A549 (cell line): ENCODE results near the gene COPG1. TPM values are rescaled to one million over a fixed set of nuclear protein-coding genes. Genes with fewer than 3 reads are reported as not detected.
"Not testable (repeated sequence)": the region's sequence is repeated elsewhere in the genome, so short reads cannot be mapped to it uniquely, and the experiment has no call there.

Experiments used
- ATAC-seq, 2 experiments: fragments of 200-7000 bp in 1 of 2; fragments of >200 bp in 1 of 2; cut with Nextera tagmentation in 1 of 2; cut with Tn5 transposase in 1 of 2; 3 replicates each; pipeline versions ENCODE4 v1.8.0 to v1.9.1; 2018 to 2020; ENCODE audit warnings: mild to moderate bottlenecking in 1 of 2, moderate library complexity in 1 of 2
- CTCF ChIA-PET: fragments of 300-600 bp; sonication (Branson Sonifier 250); formaldehyde crosslinking; extraction: SDS; loops from one replicate; lab custom pipeline; 2021; ENCODE audit warnings: antibody characterized with exemption, inconsistent platforms; lab: Yijun Ruan, JAX
- POLR2A ChIA-PET: fragments of 350-600 bp; formaldehyde crosslinking; extraction: SDS; loops from one replicate; lab custom pipeline; 2021; ENCODE audit warnings: antibody characterized with exemption, inconsistent platforms; lab: Yijun Ruan, JAX
- DNase-seq, 2 experiments: peaks; one replicate each; pipeline versions ENCODE4 v3.0.0 to v3.0.0-alpha.2; 2011 to 2016; ENCODE audit warnings: low read depth in 1 of 2, low spot score in 1 of 2
- FAIRE-seq: peaks from 2 replicates; lab custom pipeline; 2011; peaks lifted over from hg19 to GRCh38; lab: Jason Lieb, UNC
- H3K27ac ChIP-seq, 2 experiments: fragments of >200 bp; sonication (Bioruptor Twin); formaldehyde crosslinking; 3 replicates each; pipeline ENCODE4 v1.5.1; 2016 to 2017
- H3K4me1 ChIP-seq: fragments of >200 bp; sonication (Bioruptor Twin); formaldehyde crosslinking; 3 replicates; pipeline ENCODE4 v1.6.1; 2016
- H3K4me2 ChIP-seq: fragments of >200 bp; sonication (Bioruptor Twin); formaldehyde crosslinking; 3 replicates; pipeline ENCODE4 v1.6.1; 2016
- H3K4me3 ChIP-seq: fragments of >200 bp; sonication (Bioruptor Twin); formaldehyde crosslinking; 3 replicates; pipeline ENCODE4 v1.5.1; 2016
- H3K9me3 ChIP-seq: fragments of >200 bp; sonication (Bioruptor Twin); formaldehyde crosslinking; 3 replicates; pipeline ENCODE4 v1.6.1; 2016
- BCL3 ChIP-seq: fragments of >200 bp; sonication (Bioruptor Twin); formaldehyde crosslinking; IDR thresholded peaks from 3 replicates; pipeline ENCODE4 v1.6.1; 2016
- CTCF ChIP-seq: fragments of >200 bp; sonication (Bioruptor Twin); formaldehyde crosslinking; IDR thresholded peaks from 3 replicates; pipeline ENCODE4 v1.5.1; 2016
- EHF ChIP-seq: fragments of 250-450 bp; sonication (Bioruptor Pico); IDR thresholded peaks from 2 replicates; pipeline ENCODE4 v1.5.0; 2020; ENCODE audit warnings: mild to moderate bottlenecking
- FOSL2 ChIP-seq, 2 experiments: fragments of 450-650 bp in 1 of 2; fragments of >200 bp in 1 of 2; sonication (Bioruptor Twin) in 1 of 2; formaldehyde crosslinking; IDR thresholded peaks; 2 replicates each; pipeline versions ENCODE4 v1.5.0 to v1.6.1; 2016 to 2020; ENCODE audit warnings: mild to moderate bottlenecking in 1 of 2, moderate library complexity in 1 of 2
- HDAC2 ChIP-seq: fragments of 200-600 bp; sonication (generic); IDR thresholded peaks from 2 replicates; pipeline ENCODE4 v1.6.1; 2016
- HES2 ChIP-seq: fragments of >200 bp; sonication (Bioruptor Twin); formaldehyde crosslinking; IDR thresholded peaks from 2 replicates; pipeline ENCODE4 v1.6.1; 2016
- HEYL ChIP-seq: fragments of 250-450 bp; sonication (Bioruptor Pico); IDR thresholded peaks from 2 replicates; pipeline ENCODE4 v1.8.0; 2021; ENCODE audit warnings: mild to moderate bottlenecking, moderate library complexity
- JUNB ChIP-seq: fragments of >200 bp; sonication (Bioruptor Twin); formaldehyde crosslinking; IDR thresholded peaks from 2 replicates; pipeline ENCODE4 v1.6.1; 2016
- MAX ChIP-seq: IDR thresholded peaks from 2 replicates; pipeline ENCODE4 v1.6.1; 2012
- NFE2L2 ChIP-seq: fragments of 150-350 bp; conservative IDR thresholded peaks from 2 replicates; pipeline ENCODE4 v1.6.1; 2014; ENCODE audit warnings: low read length
- NPAS2 ChIP-seq: fragments of 250-450 bp; sonication (Bioruptor Pico); IDR thresholded peaks from 2 replicates; pipeline ENCODE4 v1.8.0; 2022; ENCODE audit warnings: mild to moderate bottlenecking, moderate library complexity, borderline replicate concordance
- NR3C1 ChIP-seq: fragments of >200 bp; sonication (Bioruptor Twin); formaldehyde crosslinking; IDR thresholded peaks from 3 replicates; pipeline ENCODE4 v1.6.1; 2017
- POLR2A ChIP-seq: IDR thresholded peaks from 2 replicates; pipeline ENCODE4 v1.6.1; 2012; ENCODE audit warnings: mild to moderate bottlenecking, low read length
- RAD21 ChIP-seq, 2 experiments: fragments of >200 bp in 1 of 2; sonication (Bioruptor Twin) in 1 of 2; formaldehyde crosslinking in 1 of 2; IDR thresholded peaks in 1 of 2; conservative IDR thresholded peaks in 1 of 2; 2 replicates in 1 of 2; 3 replicates in 1 of 2; pipeline ENCODE4 v1.6.1; 2012 to 2018; ENCODE audit warnings: inconsistent platforms in 1 of 2
- RARB ChIP-seq: fragments of 250-450 bp; sonication (Bioruptor Pico); IDR thresholded peaks from 2 replicates; pipeline ENCODE4 v1.8.0; 2021; ENCODE audit warnings: mild to moderate bottlenecking, moderate library complexity
- RCOR1 ChIP-seq: fragments of 150-350 bp; IDR thresholded peaks from 2 replicates; pipeline ENCODE4 v1.6.1; 2014; ENCODE audit warnings: antibody characterized with exemption, low read length, low read depth
- SMC3 ChIP-seq: fragments of >200 bp; sonication (Bioruptor Twin); formaldehyde crosslinking; IDR thresholded peaks from 3 replicates; pipeline ENCODE4 v1.6.1; 2018; ENCODE audit warnings: inconsistent platforms
- SREBF2 ChIP-seq: fragments of 450-650 bp; IDR thresholded peaks from 2 replicates; pipeline ENCODE4 v1.6.1; 2014; ENCODE audit warnings: mild to moderate bottlenecking, moderate library complexity
- TFCP2L1 ChIP-seq: fragments of 250-450 bp; sonication (Bioruptor Pico); IDR thresholded peaks from 2 replicates; pipeline ENCODE4 v1.5.0; 2021; ENCODE audit warnings: mild to moderate bottlenecking
- USF2 ChIP-seq: fragments of 450-650 bp; IDR thresholded peaks from 2 replicates; pipeline ENCODE4 v1.6.1; 2014; ENCODE audit warnings: antibody characterized with exemption
- ZFP36 ChIP-seq: fragments of 450-650 bp; IDR thresholded peaks from 2 replicates; pipeline ENCODE4 v1.6.1; 2014; ENCODE audit warnings: borderline replicate concordance; ENCODE audit not compliant: partially characterized antibody
- WGBS: methylation state at CpG from one replicate; pipeline ENCODE4 v1.1.6; 2017; ENCODE audit errors: missing lambda C conversion rate; 5-methylcytosine and 5-hydroxymethylcytosine counted together
- polyA plus RNA-seq, 4 experiments: library from polyadenylated mRNA; depleted of rRNA in 3 of 4; stranded (reverse); fragments of >200 nt; fragmentation: RNase III in 1 of 4; extraction: RNeasy Plus Mini Kit Qiagen cat#74134 plus additional on column Dnase treatment in 1 of 4; gene quantifications; 2 replicates in 3 of 4; 3 replicates in 1 of 4; pipeline ENCODE4 v1.2.3, GENCODE V29; 2011 to 2017

COPG1 gene
- polyA plus RNA-seq, 2 of the 4 experiments (the other 2 are of a cell fraction): 80.6 to 90.2 TPM

GRCh38 chr3:129240436-129240835 lies 9.0 kb upstream of the COPG1 start:
- H3K4me3 ChIP-seq: no peak overlapping the region
- CTCF ChIA-PET: interaction anchor here (0.6 to 2.6 kb wide), 6 partner anchors 10 to 270 kb away, joined by 3 to 11 read pairs (median 6); no protein-coding TSS in a partner anchor
- 28% methylated on average over 3 of the region's 3 CpGs for WGBS
- TF ChIP-seq POLR2A: no peak
- TF ChIP-seq TFCP2L1 (CRISPR knock-in tag): no peak
- TF ChIP-seq NR3C1: no peak
- no peak overlapping the region for H3K4me2 ChIP-seq
- H3K4me1 ChIP-seq: peaks cover 31% of the 10 kb centered on the region
- POLR2A ChIA-PET: interaction anchor here (0.9 kb wide), 1 partner anchor 9 kb away, joined by 3 read pairs; the partner anchor contains the start of gene COPG1
- peak overlapping the region; percentile 53 to 63; a peak in 4 of 6 replicates for H3K27ac ChIP-seq
- FAIRE-seq (no peak), ATAC-seq (peak in 1 of 2 experiments; percentile 39; a peak in 1 of 6 replicates), DNase-seq (no peak)
- H3K9me3 ChIP-seq: no peaks in the 10 kb centered on the region

GRCh38 chr3:129245141-129245540 lies 4.3 kb upstream of the COPG1 start:
- ChIA-PET CTCF (interaction anchor here (0.7 to 6.8 kb wide), 48 partner anchors 11 to 369 kb away, joined by 3 to 83 read pairs (median 6); partner anchors contain the start of genes CNBP, ISY1 and RAB43), POLR2A (interaction anchor here (1.0 to 2.5 kb wide), 8 partner anchors 14 to 192 kb away, joined by 3 to 24 read pairs (median 8); partner anchors contain the start of gene CNBP)
- no peak for FAIRE-seq
- Histone ChIP-seq H3K27ac (peak overlapping the region; percentile 64 to 81), H3K4me2 (peak overlapping the region; percentile 64), H3K4me1 (peaks cover 22% of the 10 kb centered on the region), H3K9me3 (no peaks in the 10 kb centered on the region), H3K4me3 (no peak overlapping the region)
- peak in 1 of 2 experiments; percentile 38 for DNase-seq
- WGBS: 38% methylated on average over 5 of the region's 5 CpGs
- peak; percentile 2 to 7; a peak in 3 of 6 replicates for ATAC-seq
- no peak for TF ChIP-seq JUNB
- no peak for TF ChIP-seq BCL3
- no peak for TF ChIP-seq HES2
- TF ChIP-seq RCOR1: no peak
- no peak for TF ChIP-seq HEYL (CRISPR knock-in tag)
- no peak for TF ChIP-seq FOSL2 (IDR thresholded peaks at IDR 0.05)
- no peak for TF ChIP-seq FOSL2 (CRISPR knock-in tag; IDR thresholded peaks at IDR 0.05)
- no peak for TF ChIP-seq NPAS2
- no peak for TF ChIP-seq USF2
- no peak for TF ChIP-seq TFCP2L1 (CRISPR knock-in tag)
- TF ChIP-seq SMC3: no peak
- no peak for TF ChIP-seq HDAC2
- TF ChIP-seq NFE2L2: no peak
- TF ChIP-seq ZFP36: no peak
- no peak for TF ChIP-seq RARB
- TF ChIP-seq EHF (CRISPR knock-in tag): no peak
- TF ChIP-seq SREBF2: no peak

GRCh38 chr3:129245641-129246306 lies 3.6 kb upstream of the COPG1 start:
- FAIRE-seq: not testable (repeated sequence)
- WGBS: 3% methylated on average over 10 of the region's 11 CpGs
- peaks cover 21% of the 10 kb centered on the region; the same call in 2 of the 3 replicates for H3K4me1 ChIP-seq
- TF ChIP-seq SMC3: peak; percentile 89
- 0 out of 2 replicates have a peak, but pooled peaks have one; percentile 35 for TF ChIP-seq MAX
- peak; percentile 85 for TF ChIP-seq CTCF
- peak; percentile 91 to 94 for TF ChIP-seq RAD21 (conservative IDR thresholded peaks at IDR 0.05 in 1 of 2, IDR thresholded peaks at IDR 0.05 in 1 of 2)
- TF ChIP-seq, all 56 proteins: peak for 4; not testable (repeated sequence) for 52
- peak; percentile 90 for DNase-seq
- ChIA-PET POLR2A (interaction anchor here (0.7 to 2.5 kb wide), 9 partner anchors 15 to 192 kb away, joined by 3 to 24 read pairs (median 8); partner anchors contain the start of gene CNBP), CTCF (interaction anchor here (0.6 to 6.8 kb wide), 57 partner anchors 11 to 956 kb away, joined by 3 to 83 read pairs (median 5); partner anchors contain the start of genes CNBP, ISY1 and RAB43)
- not testable (repeated sequence) for H3K9me3 ChIP-seq, H3K4me3 ChIP-seq
- peak; percentile 92 to 96 for ATAC-seq
- peak overlapping the region; percentile 64 to 81 for H3K27ac ChIP-seq
- H3K4me2 ChIP-seq: peak overlapping the region; percentile 64
